Natural killer cell (primary cell): Measurements from ENCODE around the gene MAML3. TPM values are rescaled to one million over a fixed set of nuclear protein-coding genes. Genes with fewer than 3 reads are reported as not detected.

ENCODE experiments used
- ATAC-seq, 3 donors: fragments of 150-1000 bp in 2 of 3; fragments of 200-7000 bp in 1 of 3; cut with Tn5 transposase; 1 replicate in 1 of 3; 2 replicates in 2 of 3; pipeline ENCODE4 v1.10.0; 2021; ENCODE audit warnings: mild to moderate bottlenecking in 2 of 3, moderate library complexity in 2 of 3
- DNase-seq, 2 donors: peaks; one replicate each; pipeline versions ENCODE4 v3.0.0 to v3.0.0-alpha.2; 2013 to 2021; ENCODE audit warnings: mixed read lengths in 1 of 2
- H3K27ac ChIP-seq: one replicate; pipeline ENCODE4 v1.5.1; 2013; ENCODE audit warnings: mild to moderate bottlenecking, low read length
- H3K27me3 ChIP-seq: one replicate; pipeline ENCODE4 v1.6.1; 2013; ENCODE audit warnings: low read length; ENCODE audit not compliant: control insufficient read depth, insufficient read depth
- H3K36me3 ChIP-seq: one replicate; pipeline ENCODE4 v1.6.1; 2013; ENCODE audit warnings: low read length; ENCODE audit not compliant: control insufficient read depth, insufficient read depth
- H3K4me1 ChIP-seq: one replicate; pipeline ENCODE4 v1.6.1; 2013; ENCODE audit warnings: low read length; ENCODE audit not compliant: control insufficient read depth, insufficient read depth
- H3K4me3 ChIP-seq: one replicate; pipeline ENCODE4 v1.5.1; 2013; ENCODE audit warnings: low read length
- H3K9me3 ChIP-seq: one replicate; pipeline ENCODE4 v1.6.1; 2013; ENCODE audit warnings: low read length; ENCODE audit not compliant: control insufficient read depth, insufficient read depth
- H3K27ac Mint-ChIP-seq, 2 donors: one replicate each; pipeline ENCODE4 v1.8.0; 2022; ENCODE audit warnings: mild to moderate bottlenecking in 2 of 2, mixed read lengths in 2 of 2, moderate library complexity in 1 of 2
- H3K27me3 Mint-ChIP-seq, 2 donors: one replicate each; pipeline ENCODE4 v1.8.0; 2022; ENCODE audit warnings: low read depth in 2 of 2, mixed read lengths in 2 of 2
- H3K36me3 Mint-ChIP-seq: one replicate; pipeline ENCODE4 v1.8.0; 2022; ENCODE audit warnings: mixed read lengths
- H3K4me1 Mint-ChIP-seq, 2 donors: one replicate each; pipeline ENCODE4 v1.8.0; 2022; ENCODE audit warnings: mixed read lengths in 2 of 2
- H3K4me3 Mint-ChIP-seq: one replicate; pipeline ENCODE4 v1.8.0; 2022; ENCODE audit warnings: mild to moderate bottlenecking, moderate library complexity, mixed read lengths
- H3K9me3 Mint-ChIP-seq, 2 donors: one replicate each; pipeline ENCODE4 v1.8.0; 2022; ENCODE audit warnings: mixed read lengths in 2 of 2
- WGBS: methylation state at CpG from one replicate; pipeline ENCODE4 v1.1.7; 2013; ENCODE audit warnings: missing lambda C conversion rate; ENCODE audit not compliant: insufficient coverage; 5-methylcytosine and 5-hydroxymethylcytosine counted together
- intact Hi-C: fragments of 100-400 bp; cut with micrococcal nuclease; formaldehyde crosslinking; loops from one replicate; pipeline ENCODE4 v1.14.2; 2022
- total RNA-seq, 4 donors: library from RNA; stranded (reverse); fragments of 120-200 nt in 1 of 4; gene quantifications; one replicate each; pipeline versions ENCODE4 v1.2.3 to v1.2.4, GENCODE V29; 2013 to 2022
- TF ChIP-seq, protein P1 (sequence below): fragments of 200-600 bp; IDR thresholded peaks from one replicate; pipeline ENCODE4 v1.8.0; 2022; ENCODE audit warnings: antibody characterized with exemption

Gene MAML3
- total RNA-seq, 3 donors from 2014 or later (not counting 1 experiment from before 2014, with no cell fraction given) = 1.7 to 5.6 (median 2.8) TPM

DNA sequence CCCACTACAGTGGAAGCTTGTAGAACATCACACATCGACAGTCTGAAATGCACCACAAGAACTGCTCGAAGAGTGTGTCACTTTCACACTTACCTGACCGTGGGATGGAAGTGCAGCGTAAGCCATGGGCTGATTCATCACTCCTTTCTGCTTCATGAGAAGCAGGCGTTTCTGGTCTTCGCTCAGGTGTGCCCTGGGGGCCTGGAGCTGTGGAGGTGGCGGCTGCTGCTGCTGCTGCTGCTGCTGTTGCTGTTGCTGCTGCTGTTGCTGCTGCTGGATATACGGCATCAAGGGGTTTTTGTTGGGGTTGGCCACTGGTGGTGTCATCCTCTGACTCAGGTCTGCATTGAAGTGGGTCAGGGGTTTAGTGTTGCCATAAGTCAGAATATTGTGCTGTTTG is 264.7 kb downstream of the MAML3 start:
- TF ChIP-seq, protein P1, sequence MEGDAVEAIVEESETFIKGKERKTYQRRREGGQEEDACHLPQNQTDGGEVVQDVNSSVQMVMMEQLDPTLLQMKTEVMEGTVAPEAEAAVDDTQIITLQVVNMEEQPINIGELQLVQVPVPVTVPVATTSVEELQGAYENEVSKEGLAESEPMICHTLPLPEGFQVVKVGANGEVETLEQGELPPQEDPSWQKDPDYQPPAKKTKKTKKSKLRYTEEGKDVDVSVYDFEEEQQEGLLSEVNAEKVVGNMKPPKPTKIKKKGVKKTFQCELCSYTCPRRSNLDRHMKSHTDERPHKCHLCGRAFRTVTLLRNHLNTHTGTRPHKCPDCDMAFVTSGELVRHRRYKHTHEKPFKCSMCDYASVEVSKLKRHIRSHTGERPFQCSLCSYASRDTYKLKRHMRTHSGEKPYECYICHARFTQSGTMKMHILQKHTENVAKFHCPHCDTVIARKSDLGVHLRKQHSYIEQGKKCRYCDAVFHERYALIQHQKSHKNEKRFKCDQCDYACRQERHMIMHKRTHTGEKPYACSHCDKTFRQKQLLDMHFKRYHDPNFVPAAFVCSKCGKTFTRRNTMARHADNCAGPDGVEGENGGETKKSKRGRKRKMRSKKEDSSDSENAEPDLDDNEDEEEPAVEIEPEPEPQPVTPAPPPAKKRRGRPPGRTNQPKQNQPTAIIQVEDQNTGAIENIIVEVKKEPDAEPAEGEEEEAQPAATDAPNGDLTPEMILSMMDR = no peak
- Histone ChIP-seq H3K27me3 (no peaks in the 10 kb centered on the region), H3K4me3 (no peak overlapping the region), H3K9me3 (no peaks in the 10 kb centered on the region), H3K27ac (no peak overlapping the region), H3K36me3 (no peaks in the 10 kb centered on the region), H3K4me1 (peaks cover 5% of the 10 kb centered on the region)
- Mint-ChIP-seq H3K4me3 (no peak overlapping the region), H3K4me1 (peaks cover 8 to 21% of the 10 kb centered on the region in 2 donors), H3K9me3 (no peaks in the 10 kb centered on the region), H3K27me3 (peaks cover 0 to 7% of the 10 kb centered on the region in 2 donors), H3K27ac (peak overlapping the region in 1 of 2 donors; percentile 17), H3K36me3 (no peaks in the 10 kb centered on the region)
- WGBS = 33% methylated on average over 8 of the region's 8 CpGs
- DNase-seq (no peak), ATAC-seq (peak; percentile 30 to 78 (median 77))
- intact Hi-C loops = no loop called here

DNA sequence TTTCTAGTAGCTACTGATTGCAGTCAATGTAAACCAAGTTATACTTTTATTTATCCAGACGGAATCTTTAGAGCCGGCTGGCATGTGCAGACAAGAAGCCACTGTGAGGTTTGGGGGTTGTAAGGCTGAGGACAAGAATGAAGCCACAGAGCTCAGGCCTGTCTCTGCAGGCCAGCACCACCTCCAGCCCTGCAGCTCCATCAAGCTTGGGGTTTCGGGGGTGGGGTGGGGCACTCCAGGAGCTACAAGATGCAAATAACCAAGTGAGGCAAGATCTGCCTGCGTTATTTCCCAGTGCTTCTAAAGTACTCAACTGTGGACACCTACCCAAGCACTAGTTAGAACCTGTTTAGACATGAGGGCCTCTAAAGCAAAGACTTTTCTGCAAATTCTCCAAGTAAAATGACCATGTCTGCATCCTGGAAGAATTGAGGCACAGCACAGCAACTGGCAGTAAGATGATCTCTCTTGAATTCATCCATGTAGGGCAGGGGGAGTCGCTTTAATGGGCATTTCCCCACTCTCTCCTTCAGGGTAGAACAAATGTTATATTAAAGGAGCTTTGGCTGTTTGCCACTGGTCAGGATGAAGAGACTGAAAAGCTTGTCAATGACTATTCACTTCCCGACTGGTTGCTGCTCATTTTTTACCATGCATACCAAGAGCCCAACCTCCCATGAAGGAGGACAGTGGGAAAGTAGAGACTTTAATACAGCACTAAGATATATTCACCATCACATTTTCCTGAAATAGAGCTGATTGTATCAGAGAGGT is 265.8 kb downstream of the MAML3 start:
- WGBS = 49% methylated on average over 4 of the region's 6 CpGs
- Histone ChIP-seq H3K27ac (no peak overlapping the region), H3K4me3 (no peak overlapping the region), H3K9me3 (no peaks in the 10 kb centered on the region), H3K36me3 (no peaks in the 10 kb centered on the region), H3K4me1 (peaks cover 5% of the 10 kb centered on the region), H3K27me3 (no peaks in the 10 kb centered on the region)
- Mint-ChIP-seq H3K36me3 (no peaks in the 10 kb centered on the region), H3K4me3 (no peak overlapping the region), H3K9me3 (no peaks in the 10 kb centered on the region), H3K27ac (no peak overlapping the region), H3K27me3 (peaks cover 0 to 7% of the 10 kb centered on the region in 2 donors), H3K4me1 (peaks cover 8 to 21% of the 10 kb centered on the region in 2 donors)
- TF ChIP-seq, protein P1 = no peak
- intact Hi-C loops = no loop called here
- ATAC-seq = peak in 1 of 3 donors; percentile 34
- no peak for DNase-seq

DNA sequence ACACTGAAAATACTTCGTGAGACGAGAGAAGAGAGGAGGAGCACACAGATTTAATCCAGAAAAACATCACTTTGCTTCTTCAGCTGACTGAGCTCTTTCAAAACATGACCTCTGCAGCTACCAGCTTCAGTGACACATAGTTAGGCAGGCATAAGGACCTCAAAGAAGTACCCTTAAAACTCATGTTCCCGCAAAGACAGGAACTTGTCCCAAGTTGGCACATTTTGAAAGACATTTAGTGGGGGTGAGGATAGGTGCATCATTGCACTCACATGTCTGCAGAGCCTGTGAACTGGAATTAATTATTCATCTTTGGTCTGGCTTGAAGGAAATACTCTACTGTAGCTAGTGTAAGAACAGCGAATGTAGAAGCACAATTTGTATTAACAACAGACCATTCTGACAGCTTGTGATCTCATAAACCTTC is 266.6 kb downstream of the MAML3 start:
- ATAC-seq (no peak), DNase-seq (no peak)
- TF ChIP-seq, protein P1 = no peak
- 92% methylated on average over 4 of the region's 4 CpGs for WGBS
- H3K36me3 ChIP-seq = no peaks in the 10 kb centered on the region
- Mint-ChIP-seq H3K4me3 (no peak overlapping the region), H3K27ac (no peak overlapping the region), H3K27me3 (peaks cover 2 to 7% of the 10 kb centered on the region in 2 donors), H3K36me3 (no peaks in the 10 kb centered on the region), H3K4me1 (peaks cover 8 to 21% of the 10 kb centered on the region in 2 donors), H3K9me3 (no peaks in the 10 kb centered on the region)
- H3K27me3 ChIP-seq = no peaks in the 10 kb centered on the region
- peaks cover 5% of the 10 kb centered on the region for H3K4me1 ChIP-seq
- no peak overlapping the region for H3K27ac ChIP-seq
- H3K9me3 ChIP-seq = no peaks in the 10 kb centered on the region
- H3K4me3 ChIP-seq = no peak overlapping the region
- intact Hi-C loops = no loop called here
